Activated naive CD4-positive, alpha-beta T cell treated with Interleukin-2 at 50 U/mL for 16 hours (primary cell): Measurements from ENCODE around the gene LRRC7.

Experiments
- DNase-seq: peaks from one replicate; pipeline ENCODE4 v3.0.0-alpha.2; 2020

Gene LRRC7

DNA sequence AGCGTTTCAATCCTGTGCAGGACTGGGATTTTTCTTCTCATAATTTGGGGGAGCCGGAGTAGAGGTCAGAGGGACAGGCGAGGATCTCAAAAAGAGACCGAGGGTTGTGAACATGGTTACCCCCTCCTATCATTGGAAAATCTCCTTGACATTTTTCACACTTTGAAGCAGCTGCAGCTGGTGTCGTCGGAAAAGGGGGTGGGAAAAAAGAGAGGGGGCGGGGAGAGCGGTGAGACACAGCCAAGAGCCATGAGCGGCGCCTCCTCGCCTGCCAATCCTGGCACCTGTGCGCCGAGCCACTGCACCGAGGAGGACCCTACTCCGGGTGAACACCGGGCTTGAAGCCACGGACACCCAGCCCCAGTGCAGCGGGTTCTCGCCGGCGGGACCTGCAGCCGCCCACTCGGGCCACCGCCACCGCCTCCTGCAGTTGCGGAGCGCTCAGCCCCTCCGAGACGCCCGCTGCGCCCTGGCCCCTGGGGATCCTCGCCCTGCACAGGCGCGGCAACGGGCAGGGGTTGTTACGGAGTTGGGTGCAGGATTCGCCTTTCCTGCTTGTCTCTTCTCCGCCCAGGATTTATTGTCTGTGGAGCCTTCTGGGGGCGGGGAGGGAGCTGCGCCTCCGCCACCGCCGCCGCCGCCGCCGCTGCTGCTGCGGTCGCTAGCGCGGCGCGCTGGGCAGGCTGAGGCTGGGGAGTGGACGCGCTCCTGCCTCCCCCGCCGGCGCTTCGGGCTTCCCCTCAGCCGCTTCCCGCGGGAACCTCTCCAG lies at the start of gene LRRC7:
Gene LRRC7, plus strand, starts transcription at position 271 of the 769 bp plus-strand sequence. CDS start 718 bp downstream, outside the sequence.
- DNase-seq, result no peak

DNA sequence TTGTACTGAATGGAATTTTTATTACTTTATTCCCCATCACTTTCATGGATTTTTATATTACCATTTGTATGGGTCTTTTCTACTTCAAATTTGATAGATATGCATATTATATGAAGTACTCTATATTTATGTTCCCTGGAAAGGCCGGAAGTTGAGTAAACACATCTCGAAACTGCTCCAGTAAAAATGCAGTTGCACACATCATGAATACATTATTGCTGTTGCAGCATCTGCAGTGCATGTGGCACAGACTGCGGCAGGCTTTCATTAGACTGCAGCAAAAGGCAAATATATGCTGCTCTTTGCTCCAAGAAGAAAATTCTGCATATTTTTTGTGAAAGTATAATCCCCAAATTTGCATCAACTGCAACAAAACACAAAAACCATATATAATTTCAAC lies 48.7 kb upstream of the LRRC7 start:
- DNase-seq, result no peak

DNA sequence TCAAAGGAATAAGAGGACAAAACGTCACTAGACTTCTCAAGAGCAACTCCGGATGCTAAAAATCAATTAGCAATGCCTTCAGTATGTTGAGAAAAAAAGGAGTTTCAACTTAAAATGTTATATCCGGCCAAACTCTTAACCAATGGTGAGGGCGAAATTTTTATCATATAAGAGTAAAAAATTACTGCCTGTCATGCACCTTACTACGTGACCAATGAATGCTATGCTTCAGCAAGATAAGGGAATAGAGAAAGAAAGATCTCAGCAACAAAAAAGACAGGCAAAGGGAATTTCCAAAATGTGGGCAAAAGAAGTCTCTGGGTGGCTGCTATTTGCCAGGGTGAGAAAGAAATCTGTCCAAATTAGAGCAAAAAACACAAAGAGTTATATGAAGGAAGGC lies 47.4 kb upstream of the LRRC7 start:
- no peak for DNase-seq

DNA sequence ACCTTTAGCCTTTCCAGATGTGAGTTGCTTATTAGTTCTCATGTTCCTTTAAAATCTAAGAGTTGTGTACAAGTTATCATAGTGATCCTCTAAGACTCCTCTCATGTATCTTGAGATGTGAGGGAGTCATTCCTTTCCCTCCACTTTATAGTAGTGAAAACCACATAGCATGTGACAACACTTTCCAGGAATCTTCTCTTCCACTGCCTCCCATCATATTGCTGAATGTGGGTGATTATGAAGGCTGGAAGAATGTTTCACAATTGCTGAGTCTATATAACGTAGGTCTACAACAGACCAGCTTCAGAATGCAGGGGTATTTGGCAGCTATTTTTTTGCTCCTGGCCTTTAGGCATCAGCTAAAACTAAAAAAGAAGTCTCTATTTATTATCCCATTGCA lies 44.7 kb upstream of the LRRC7 start:
- no peak for DNase-seq

DNA sequence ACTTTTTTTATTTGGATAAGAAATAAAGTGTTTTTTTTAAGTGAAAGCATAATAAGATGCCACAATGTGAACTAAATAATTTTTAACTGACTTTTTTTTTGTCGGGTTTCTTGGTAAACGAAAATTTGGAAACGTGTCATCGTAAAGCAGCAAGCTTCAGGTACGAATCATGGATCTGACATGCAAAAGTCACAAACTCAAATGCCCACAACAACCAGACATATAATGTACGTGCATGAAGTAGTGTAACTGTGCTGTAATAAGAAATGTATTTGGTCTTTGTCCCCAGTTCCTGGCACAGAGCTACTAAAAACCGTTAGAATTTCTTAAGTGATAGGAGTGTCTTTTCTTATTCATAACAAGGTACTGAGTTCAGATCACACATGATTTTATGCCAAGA lies 44.3 kb upstream of the LRRC7 start:
- DNase-seq, result no peak

DNA sequence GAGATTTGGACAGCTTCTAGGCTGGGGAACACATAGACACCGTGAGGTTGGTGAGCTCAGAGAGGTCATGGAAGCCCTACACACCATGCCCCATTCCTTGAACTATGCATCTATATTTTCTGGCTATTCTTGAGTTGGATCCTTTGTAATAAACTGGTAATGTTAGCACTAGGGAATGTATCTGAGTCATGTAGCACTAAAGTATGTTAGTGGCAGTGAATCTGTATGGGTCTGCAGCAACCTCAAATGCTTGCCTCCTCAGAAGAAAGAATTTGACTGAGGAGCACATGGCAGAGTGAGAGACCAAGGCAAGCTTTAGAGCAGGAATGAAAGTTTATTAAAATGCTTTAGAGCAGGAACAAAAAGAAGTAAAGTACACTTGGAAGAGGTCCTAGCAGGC lies 43.7 kb upstream of the LRRC7 start:
- DNase-seq, result no peak

DNA sequence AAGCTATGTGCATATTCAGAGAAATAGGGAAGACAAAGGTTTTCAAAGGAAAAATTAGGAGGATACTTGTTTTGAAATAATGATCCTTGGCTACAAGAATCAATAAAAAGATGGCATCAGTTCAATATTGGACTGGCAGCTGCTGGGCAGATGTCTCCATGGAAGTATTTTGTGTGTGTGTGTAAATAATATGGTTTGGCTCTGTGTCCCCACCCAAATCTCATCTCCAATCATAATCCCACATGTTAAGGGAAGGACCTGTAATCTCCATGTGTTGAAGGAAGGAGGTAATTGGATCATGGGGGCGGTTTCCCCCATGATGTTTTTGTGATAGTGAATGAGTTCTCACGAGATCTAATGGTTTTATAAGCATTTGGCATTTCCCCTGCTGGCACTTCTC lies 40.4 kb upstream of the LRRC7 start:
- DNase-seq, result no peak

DNA sequence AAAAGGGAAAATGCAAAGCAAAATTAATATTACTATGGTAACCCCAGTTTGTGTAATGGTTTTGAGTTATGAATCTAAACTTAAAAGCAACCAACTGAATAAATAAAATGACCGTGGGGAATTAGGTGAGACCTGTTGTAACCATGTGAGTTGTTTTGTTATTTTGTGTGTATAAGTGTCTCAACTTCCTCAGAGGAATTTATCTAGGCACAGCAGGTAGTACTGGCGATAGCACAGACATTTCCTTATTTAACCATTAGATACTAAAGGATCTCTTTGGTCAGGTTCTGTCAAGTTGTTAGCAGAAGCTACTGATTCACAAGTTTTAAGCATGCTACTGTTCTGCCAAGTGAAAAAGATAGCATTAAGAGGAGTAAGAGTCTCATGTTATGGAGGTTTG lies 39.3 kb upstream of the LRRC7 start:
- no peak for DNase-seq

DNA sequence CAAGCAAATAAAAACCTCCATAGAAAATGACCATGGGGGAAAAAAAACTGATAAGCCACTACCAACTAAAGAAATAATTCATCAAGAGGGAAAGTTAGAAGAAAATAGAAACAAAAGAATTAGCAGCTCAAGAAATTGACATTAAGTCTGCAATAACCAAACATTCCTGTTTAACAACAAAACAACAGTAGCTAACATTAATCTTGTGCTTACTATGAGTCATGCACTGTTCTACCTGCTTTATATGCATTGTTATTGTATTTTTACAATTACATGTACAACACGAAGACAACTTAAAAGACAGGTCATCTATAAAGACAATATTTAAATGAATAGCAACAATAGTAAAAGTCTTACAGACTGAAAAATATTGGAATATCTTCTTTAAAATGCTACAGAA lies 34.4 kb upstream of the LRRC7 start:
- DNase-seq, result no peak

DNA sequence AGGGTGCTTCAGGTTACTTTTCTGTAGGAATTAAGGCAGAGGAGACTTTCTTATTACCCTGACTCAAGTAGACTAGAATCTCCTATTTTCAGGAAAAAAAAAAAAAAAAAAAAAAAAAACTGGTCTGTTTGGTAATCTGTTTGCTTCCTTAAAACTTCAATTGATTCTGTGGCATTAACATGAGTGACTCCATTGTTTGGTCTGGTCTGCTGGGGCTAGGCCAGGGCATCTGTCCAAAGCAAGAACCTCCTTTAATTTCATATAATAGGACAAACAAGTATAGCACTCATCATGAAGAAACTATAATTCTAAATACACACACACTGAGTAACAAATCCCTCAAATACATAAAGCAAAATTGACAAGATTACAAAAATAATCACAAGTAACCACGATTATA lies 32.9 kb upstream of the LRRC7 start:
- DNase-seq, result no peak

DNA sequence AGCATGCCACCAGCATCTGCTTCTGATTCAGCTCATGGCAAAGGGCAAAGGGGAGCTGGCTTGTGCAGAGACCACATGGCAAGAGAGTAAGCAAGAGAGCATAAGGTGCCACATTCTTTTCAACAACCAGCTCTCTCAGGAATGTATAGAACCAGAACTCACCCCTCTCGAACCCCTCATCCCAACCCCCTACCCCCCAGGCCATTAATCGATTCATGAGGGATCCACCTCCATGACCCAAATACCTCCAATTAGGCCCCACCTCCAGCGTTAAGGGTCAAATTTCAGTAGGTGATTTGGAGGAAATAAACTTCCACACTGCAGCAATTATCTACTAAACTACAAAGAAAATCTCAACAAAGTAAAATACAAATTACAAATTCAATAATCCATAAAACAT lies 32.2 kb upstream of the LRRC7 start:
- no peak for DNase-seq

DNA sequence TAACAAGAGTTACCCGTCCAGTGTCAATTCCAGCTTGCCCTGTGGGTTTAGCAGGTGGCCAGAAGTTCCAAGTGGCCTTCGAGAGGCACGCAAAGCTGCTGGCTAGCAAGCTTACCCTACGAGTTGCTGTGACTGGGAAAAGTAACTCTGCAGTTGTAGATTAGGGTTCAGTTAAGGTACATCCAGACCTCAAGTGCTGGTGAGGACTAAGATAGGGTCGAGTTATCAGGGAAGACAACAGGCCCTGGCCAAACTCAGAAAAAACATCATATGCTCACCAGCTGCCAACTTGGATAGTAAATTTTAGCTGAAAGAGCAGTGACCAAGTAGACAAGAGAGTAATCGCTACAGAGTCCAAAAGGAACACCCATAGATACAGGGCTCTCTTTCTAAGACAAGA lies 27.7 kb upstream of the LRRC7 start:
- DNase-seq, result no peak

DNA sequence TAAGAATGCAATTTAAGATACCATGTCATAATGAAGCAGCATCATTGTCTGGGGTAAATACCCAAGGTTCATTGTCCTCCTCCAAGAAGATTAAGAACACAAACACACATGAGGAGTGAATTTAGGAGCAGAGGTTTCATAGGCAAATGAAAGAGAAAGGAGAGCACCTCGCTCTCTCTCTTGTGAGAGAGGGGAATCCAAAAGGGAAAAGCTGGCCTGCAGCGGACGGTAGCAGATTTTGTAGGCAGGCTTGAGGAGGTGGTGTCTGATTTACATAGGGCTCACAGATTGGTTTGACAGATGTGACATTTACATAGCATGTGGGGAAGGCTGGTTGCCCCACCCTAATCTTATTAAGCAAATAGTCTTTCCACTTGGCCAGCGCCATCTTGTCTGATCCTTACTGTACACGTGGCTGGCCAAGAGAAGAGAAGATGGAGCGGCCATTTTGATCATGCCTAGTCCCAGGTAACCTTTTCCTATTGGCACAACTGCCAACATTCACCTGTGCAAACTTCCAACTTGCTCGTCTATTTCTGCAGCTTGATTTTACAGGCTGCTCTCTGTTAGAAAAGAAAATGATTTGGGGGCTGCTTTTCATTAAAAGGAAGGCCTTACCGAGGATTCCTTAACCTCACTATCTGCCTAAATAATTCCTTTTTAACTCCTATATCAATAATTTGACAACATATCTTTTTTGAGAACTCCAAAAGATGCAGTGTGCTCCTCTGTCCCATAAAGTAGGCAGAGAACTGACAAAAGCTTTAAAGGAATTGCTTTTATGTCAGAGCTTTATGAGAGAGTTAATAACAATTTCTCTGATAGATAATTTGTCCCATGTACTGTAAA lies 16.0 kb upstream of the LRRC7 start:
- DNase-seq, result no peak

DNA sequence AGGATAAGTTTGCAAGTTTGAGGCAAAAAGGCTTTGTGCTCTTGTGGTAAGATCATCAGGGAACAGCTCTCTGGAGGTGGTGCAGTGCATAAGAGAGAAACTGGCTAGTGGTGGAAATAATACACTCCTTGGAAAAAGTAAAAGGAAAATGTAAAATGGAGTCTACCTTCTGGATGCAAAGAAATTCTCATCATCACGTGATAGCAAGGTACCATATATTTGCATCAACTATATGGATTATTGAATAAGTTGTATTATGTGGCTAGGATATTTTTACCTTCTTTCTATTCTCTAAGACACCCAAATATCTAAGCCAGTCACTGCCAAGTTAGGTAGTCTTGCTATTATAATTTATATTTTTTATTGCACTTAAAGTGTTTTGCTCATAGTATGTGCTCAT lies 14.0 kb upstream of the LRRC7 start:
- DNase-seq, result no peak

DNA sequence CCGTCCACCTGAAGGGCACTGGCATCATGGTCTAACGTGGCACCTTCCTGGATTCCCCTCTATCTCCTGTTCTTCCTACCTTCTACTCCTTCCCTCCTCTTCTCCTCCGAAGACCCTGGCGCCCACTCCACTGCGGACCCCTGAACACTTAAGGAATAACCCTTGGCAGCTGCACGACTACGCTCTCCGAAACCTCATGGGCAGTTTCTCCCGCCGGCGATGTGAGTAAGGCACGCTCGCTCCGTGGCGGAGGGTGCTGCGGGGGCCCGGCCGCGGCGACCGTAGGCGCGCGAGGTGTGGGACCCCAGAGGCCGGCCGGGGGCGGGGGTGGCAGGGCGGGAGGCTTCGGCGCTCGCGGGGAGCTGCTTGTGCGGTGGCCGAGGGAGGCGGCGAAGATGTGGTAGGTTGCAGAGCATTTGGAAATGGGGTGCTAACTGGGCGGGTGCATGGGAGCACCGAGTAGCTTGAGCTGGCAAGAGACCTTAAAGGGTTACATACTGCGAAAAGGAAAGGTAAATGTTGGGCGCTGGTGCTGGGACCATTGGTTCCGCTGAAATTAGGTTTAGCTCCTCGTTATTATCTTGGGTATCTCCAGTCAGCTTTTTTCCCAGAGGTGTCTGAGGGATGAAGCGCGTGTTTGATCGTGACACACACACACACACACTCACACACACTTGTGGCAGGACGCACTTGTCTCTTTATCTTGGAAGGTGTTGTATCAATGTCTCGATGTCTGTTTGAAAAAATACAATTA lies 876 bp downstream of the LRRC7 start:
- no peak for DNase-seq

DNA sequence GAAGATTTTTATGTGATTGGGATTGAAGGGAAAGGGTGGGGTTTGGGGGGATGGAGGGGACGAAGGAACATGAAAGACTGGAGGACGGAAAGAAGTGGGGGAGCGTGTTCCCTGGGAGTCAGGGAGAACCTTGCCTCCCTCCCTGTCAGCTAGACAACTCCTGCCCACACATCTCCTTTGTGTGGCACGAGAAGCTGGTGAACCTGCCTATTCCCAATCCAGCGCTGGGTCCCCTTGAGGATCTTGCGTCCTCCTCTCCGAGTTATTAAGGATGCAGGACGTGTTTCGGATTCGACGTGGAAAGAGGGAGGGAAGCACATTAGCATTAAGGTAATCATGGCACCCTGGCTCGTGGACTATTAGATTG lies 1.4 kb downstream of the LRRC7 start:
- DNase-seq, result no peak

DNA sequence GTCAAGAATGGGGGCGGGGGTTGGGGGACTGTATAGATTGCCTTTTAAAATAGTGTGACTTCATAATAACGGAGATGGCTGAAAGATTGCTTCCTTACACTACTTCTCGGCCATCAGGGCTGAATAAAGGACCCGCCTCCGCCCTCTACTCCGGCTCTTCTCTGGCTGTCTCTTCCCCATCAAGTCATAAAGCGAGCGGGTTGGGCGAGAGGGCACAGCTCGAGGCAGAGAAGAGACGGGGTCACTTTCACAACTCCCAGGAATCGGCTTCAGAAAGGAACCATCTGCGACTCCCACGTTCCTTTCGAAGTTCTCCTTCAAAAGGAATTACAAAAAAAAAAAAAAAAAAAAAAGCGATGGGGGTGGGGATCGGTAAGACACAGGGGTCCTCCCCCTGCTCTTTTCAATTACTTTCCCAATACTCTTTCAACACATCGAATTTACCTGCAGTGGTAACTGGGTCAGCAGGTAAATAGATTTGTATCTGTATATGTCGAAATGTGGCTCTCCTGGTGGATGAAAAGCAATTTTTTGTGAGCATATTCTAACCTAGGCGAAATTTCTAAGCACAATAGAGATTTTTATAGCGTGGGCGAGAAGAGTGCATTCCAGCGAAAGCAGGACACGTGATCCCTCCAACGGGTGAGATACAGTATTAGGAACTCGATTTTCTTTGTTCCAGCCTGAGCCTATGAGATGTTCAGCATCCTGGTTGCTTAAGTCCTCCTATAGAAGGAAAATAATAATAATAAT lies 2.0 kb downstream of the LRRC7 start:
- no peak for DNase-seq

DNA sequence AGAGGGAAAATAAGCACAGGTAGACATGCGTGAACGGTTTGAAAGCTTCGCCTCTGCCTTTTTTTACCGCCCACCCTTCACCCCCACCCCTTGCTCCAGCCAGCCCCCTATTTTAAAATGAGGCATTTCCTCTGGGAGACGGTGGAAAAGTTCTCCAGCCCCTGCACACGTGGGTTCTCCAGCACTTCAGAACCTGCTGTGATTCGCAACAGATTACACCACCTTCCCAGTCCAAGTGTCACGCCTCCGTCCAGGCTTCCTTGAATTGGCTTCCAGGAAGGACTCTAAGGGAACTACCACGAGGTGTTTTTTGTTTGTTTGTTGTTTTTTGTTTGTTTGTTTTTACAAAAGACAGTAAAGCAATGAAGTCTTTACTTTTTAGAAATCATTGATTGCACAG lies 2.6 kb downstream of the LRRC7 start:
- DNase-seq, result no peak

DNA sequence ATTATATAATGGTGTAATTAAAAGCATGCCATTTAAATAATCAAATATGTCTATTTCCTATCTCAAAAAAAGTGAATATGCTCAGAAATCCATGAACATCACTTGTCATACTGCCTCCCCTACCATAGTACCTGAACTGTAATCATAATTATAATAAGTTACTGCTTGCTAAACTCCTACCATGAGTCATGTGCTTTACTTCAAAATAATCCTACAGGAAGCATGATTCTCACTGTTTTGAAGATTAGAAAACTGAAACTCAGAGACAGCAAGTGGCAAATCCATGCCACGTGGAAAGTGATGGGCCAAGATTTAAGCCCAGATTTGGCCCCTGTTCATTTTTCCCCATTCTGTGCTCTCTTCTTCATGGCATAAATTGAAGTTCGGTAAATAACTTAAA lies 5.2 kb downstream of the LRRC7 start:
- no peak for DNase-seq

DNA sequence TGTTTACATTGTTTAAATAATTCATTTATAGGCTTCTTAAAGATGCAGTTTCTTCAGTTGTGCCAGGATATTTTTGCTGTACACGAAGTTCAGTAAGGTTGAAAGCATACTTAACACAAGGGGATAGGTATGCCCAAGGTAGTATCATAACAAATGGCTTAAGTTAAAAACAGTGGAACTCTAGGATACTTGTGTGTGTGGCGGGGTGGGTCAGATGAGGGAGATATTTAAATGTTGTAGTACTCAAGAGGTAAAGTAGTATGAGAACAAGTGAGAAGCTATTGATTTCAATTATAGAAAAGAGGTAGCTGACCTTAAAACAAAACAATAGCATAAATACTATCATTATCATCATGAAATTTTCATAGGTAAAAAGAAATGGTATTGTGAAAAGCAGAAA lies 6.2 kb downstream of the LRRC7 start:
- no peak for DNase-seq

DNA sequence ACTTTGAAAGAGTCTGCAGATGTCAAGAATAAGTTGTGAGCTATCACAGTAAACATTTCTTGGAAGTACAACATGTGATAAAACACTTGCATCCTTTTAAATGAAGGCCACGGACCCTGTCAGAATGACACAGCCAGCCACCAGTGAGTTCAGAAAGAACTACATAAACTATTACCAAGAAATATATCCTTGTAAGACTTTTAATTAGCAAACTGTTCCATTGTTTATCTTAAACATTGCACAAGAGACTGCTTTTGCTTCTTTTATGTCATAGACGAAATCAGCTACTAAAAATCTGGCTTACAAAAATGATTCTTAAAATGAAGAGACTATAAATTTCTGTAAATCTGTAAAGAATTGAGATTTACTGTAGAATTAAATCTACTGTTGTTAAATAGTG lies 17.9 kb downstream of the LRRC7 start:
- no peak for DNase-seq

DNA sequence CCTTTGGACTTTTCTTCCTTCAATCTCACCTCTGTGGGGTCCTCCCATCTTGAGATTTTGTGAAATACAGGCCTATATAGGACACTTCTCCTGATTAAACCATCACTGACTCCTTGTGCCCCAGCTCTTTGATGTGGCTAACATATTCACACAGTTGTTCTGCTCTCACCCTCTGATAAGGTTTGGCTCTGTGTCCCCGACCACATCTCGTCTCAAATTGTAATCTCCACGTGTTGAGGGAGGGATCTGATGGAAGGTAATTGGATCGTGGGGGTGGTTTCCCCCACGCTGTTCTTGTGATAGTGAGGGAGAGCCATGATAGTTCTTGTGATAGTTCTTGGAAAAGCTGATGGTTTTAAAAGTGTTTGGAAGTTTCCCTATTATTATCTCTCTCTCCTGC lies 19.7 kb downstream of the LRRC7 start:
- no peak for DNase-seq

DNA sequence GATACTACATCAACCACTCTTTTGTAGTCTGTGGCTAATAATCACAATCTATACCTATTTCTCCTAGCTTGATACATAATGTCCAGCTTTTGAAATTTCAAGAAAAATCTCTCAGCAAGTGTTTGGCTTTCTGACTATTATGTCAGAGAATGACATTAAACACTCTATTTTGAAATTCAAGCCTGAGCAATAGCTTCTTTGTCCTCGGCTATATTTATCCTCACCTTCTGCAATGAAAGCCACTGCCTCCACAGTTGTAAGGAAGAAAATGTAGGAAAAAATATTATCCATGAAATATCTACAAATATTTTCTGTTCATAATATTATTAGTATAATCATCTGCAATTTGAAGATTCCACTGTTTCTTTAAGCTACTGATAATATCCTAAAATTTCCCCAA lies 22.1 kb downstream of the LRRC7 start:
- DNase-seq, result no peak
